Ishikawa (cell line): ENCODE results near the gene NRG3.

ENCODE experiments used
- CEBPB ChIP-seq: IDR thresholded peaks from 2 replicates; pipeline ENCODE4 v1.6.1; 2012
- EGR1 ChIP-seq: IDR thresholded peaks from 2 replicates; pipeline ENCODE4 v1.6.1; 2012
- EP300 ChIP-seq: IDR thresholded peaks from 2 replicates; pipeline ENCODE4 v1.6.1; 2012; ENCODE audit warnings: borderline replicate concordance
- FOXM1 ChIP-seq: IDR thresholded peaks from 2 replicates; pipeline ENCODE4 v1.6.1; 2012; ENCODE audit warnings: low read depth, borderline replicate concordance
- RAD21 ChIP-seq: IDR thresholded peaks from 2 replicates; pipeline ENCODE4 v1.6.1; 2012; ENCODE audit warnings: low read depth
- TAF1 ChIP-seq: IDR thresholded peaks from 2 replicates; pipeline ENCODE4 v1.6.1; 2012; ENCODE audit warnings: low read depth, mild to moderate bottlenecking
- TEAD4 ChIP-seq: IDR thresholded peaks from 2 replicates; pipeline ENCODE4 v1.6.1; 2012
- YY1 ChIP-seq: IDR thresholded peaks from 2 replicates; pipeline ENCODE4 v1.6.1; 2012; ENCODE audit warnings: low read depth
- ZBTB7A ChIP-seq: IDR thresholded peaks from 2 replicates; pipeline ENCODE4 v1.6.1; 2012; ENCODE audit warnings: low read depth
- TF ChIP-seq, protein P1 (sequence below): IDR thresholded peaks from 2 replicates; pipeline ENCODE4 v1.6.1; 2012
- TF ChIP-seq, protein P2 (sequence below): IDR thresholded peaks from 2 replicates; pipeline ENCODE4 v1.6.1; 2012; ENCODE audit warnings: low read depth, mild to moderate bottlenecking
- TF ChIP-seq, protein P3 (sequence below): IDR thresholded peaks from 2 replicates; pipeline ENCODE4 v1.6.1; 2012

DNA sequence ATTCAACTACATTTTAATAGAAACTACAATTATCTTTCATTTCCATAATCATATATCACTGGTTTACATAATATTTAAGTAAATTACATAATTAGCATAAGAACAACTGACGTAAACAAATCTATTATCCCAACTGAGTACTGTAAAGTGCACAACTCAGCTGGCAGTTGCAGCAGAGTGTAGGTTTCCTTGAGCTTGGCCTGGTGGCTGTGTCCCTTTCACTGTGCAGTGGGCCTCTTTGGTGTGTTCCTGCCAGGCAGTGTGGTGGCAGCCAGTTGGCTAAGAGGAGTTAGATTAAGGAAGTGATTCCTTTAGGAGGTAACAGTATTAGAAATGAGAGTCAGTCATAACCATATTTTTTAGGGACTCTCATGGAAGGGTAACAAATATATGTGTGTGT lies 7.0 kb downstream of the NRG3 start:
- TF ChIP-seq FOXM1, result no peak
- no peak for TF ChIP-seq CEBPB
- TF ChIP-seq TEAD4, result no peak
- no peak for TF ChIP-seq YY1
- TF ChIP-seq, protein P1, sequence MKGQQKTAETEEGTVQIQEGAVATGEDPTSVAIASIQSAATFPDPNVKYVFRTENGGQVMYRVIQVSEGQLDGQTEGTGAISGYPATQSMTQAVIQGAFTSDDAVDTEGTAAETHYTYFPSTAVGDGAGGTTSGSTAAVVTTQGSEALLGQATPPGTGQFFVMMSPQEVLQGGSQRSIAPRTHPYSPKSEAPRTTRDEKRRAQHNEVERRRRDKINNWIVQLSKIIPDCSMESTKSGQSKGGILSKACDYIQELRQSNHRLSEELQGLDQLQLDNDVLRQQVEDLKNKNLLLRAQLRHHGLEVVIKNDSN, result no peak
- no peak for TF ChIP-seq EP300
- TF ChIP-seq, protein P2, sequence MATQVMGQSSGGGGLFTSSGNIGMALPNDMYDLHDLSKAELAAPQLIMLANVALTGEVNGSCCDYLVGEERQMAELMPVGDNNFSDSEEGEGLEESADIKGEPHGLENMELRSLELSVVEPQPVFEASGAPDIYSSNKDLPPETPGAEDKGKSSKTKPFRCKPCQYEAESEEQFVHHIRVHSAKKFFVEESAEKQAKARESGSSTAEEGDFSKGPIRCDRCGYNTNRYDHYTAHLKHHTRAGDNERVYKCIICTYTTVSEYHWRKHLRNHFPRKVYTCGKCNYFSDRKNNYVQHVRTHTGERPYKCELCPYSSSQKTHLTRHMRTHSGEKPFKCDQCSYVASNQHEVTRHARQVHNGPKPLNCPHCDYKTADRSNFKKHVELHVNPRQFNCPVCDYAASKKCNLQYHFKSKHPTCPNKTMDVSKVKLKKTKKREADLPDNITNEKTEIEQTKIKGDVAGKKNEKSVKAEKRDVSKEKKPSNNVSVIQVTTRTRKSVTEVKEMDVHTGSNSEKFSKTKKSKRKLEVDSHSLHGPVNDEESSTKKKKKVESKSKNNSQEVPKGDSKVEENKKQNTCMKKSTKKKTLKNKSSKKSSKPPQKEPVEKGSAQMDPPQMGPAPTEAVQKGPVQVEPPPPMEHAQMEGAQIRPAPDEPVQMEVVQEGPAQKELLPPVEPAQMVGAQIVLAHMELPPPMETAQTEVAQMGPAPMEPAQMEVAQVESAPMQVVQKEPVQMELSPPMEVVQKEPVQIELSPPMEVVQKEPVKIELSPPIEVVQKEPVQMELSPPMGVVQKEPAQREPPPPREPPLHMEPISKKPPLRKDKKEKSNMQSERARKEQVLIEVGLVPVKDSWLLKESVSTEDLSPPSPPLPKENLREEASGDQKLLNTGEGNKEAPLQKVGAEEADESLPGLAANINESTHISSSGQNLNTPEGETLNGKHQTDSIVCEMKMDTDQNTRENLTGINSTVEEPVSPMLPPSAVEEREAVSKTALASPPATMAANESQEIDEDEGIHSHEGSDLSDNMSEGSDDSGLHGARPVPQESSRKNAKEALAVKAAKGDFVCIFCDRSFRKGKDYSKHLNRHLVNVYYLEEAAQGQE, result no peak
- TF ChIP-seq ZBTB7A, result no peak
- no peak for TF ChIP-seq TAF1
- no peak for TF ChIP-seq EGR1
- TF ChIP-seq, protein P3, sequence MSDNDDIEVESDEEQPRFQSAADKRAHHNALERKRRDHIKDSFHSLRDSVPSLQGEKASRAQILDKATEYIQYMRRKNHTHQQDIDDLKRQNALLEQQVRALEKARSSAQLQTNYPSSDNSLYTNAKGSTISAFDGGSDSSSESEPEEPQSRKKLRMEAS, result no peak
- no peak for TF ChIP-seq RAD21
